ENCODE data around the gene CALD1.

- TF ChIP-seq CTCF (conservative IDR thresholded peaks at IDR 0.05; ENCODE audit: low read length) (no peak), EZH2phosphoT487 (IDR thresholded peaks at IDR 0.05; ENCODE audit: borderline replicate concordance) (no peak)
These were observed 123.8 kb downstream of the CALD1 start for GRCh38 chr7:134903073-134903790.

All from Loucy (cell line).